ENCODE data around the gene HOXA2.

HOXA2 gene

GRCh38 chr7:27114881-27115220 is 12.4 kb upstream of the HOXA2 start:
- H3K4me3 ChIP-seq (ENCODE audit: low read depth, low read length), result no peak overlapping the region
- TF ChIP-seq MAX (IDR thresholded peaks at IDR 0.05; ENCODE audit: low read depth, low read length), result no peak
- TF ChIP-seq POLR2A (IDR thresholded peaks at IDR 0.05; ENCODE audit: extremely low read depth, insufficient read length), result no peak
- no peak for TF ChIP-seq MYC (IDR thresholded peaks at IDR 0.05; ENCODE audit: low read depth, low read length)
- no peak for TF ChIP-seq CTCF (IDR thresholded peaks at IDR 0.05; ENCODE audit: low read depth, low read length)
- DNase-seq (ENCODE audit: low read depth), result no peak

GRCh38 chr7:27113991-27114769 is 11.7 kb upstream of the HOXA2 start:
- no peak overlapping the region for H3K4me3 ChIP-seq (ENCODE audit: low read depth, low read length)
- no peak for TF ChIP-seq CTCF (IDR thresholded peaks at IDR 0.05; ENCODE audit: low read depth, low read length)
- TF ChIP-seq MAX (IDR thresholded peaks at IDR 0.05; ENCODE audit: low read depth, low read length), result no peak
- no peak for TF ChIP-seq MYC (IDR thresholded peaks at IDR 0.05; ENCODE audit: low read depth, low read length)
- TF ChIP-seq POLR2A (IDR thresholded peaks at IDR 0.05; ENCODE audit: extremely low read depth, insufficient read length), result no peak
- DNase-seq (ENCODE audit: low read depth), result no peak

GRCh38 chr7:27112955-27113949 is 10.8 kb upstream of the HOXA2 start:
- no peak for DNase-seq (ENCODE audit: low read depth)
- H3K4me3 ChIP-seq (ENCODE audit: low read depth, low read length), result no peak overlapping the region
- TF ChIP-seq POLR2A (IDR thresholded peaks at IDR 0.05; ENCODE audit: extremely low read depth, insufficient read length), result no peak
- no peak for TF ChIP-seq CTCF (IDR thresholded peaks at IDR 0.05; ENCODE audit: low read depth, low read length)
- no peak for TF ChIP-seq MYC (IDR thresholded peaks at IDR 0.05; ENCODE audit: low read depth, low read length)
- no peak for TF ChIP-seq MAX (IDR thresholded peaks at IDR 0.05; ENCODE audit: low read depth, low read length)

GRCh38 chr7:27112361-27112760 is 9.9 kb upstream of the HOXA2 start:
- H3K4me3 ChIP-seq (ENCODE audit: low read depth, low read length), result no peak overlapping the region
- DNase-seq (ENCODE audit: low read depth), result no peak
- TF ChIP-seq MYC (IDR thresholded peaks at IDR 0.05; ENCODE audit: low read depth, low read length) (no peak), MAX (IDR thresholded peaks at IDR 0.05; ENCODE audit: low read depth, low read length) (no peak), POLR2A (IDR thresholded peaks at IDR 0.05; ENCODE audit: extremely low read depth, insufficient read length) (no peak), CTCF (IDR thresholded peaks at IDR 0.05; ENCODE audit: low read depth, low read length) (no peak)

- DNase-seq (ENCODE audit: low read depth), result no peak
- TF ChIP-seq POLR2A (IDR thresholded peaks at IDR 0.05; ENCODE audit: extremely low read depth, insufficient read length), result no peak
- no peak for TF ChIP-seq MYC (IDR thresholded peaks at IDR 0.05; ENCODE audit: low read depth, low read length)
- no peak for TF ChIP-seq CTCF (IDR thresholded peaks at IDR 0.05; ENCODE audit: low read depth, low read length)
- no peak for TF ChIP-seq MAX (IDR thresholded peaks at IDR 0.05; ENCODE audit: low read depth, low read length)
- no peak overlapping the region for H3K4me3 ChIP-seq (ENCODE audit: low read depth, low read length)
These were observed 9.3 kb upstream of the HOXA2 start for GRCh38 chr7:27111751-27112277.
